GM23338 (cell line): ENCODE measurements around the gene SASS6. TPM values are rescaled to one million over a fixed set of nuclear protein-coding genes. Genes with fewer than 3 reads are reported as not detected.

Experiments
- ATAC-seq: fragments of 200-7000 bp; cut with Tn5 transposase; 3 replicates; pipeline ENCODE4 v1.9.1; 2020
- DNase-seq: peaks from one replicate; pipeline ENCODE4 v3.0.0-alpha.2; 2015; ENCODE audit warnings: low spot score
- H2AFZ ChIP-seq: fragments of 200-600 bp; sonication (generic); 2 replicates; pipeline ENCODE4 v1.8.0; 2016; ENCODE audit warnings: antibody characterized with exemption, mild to moderate bottlenecking, moderate library complexity
- H3F3A ChIP-seq: fragments of 200-600 bp; sonication (generic); replicated peaks from 2 replicates; pipeline ENCODE4 v1.8.0; 2017; ENCODE audit warnings: antibody characterized with exemption, mixed run types, low read depth
- H3K27ac ChIP-seq: fragments of 200-600 bp; sonication (generic); 2 replicates; pipeline ENCODE4 v1.6.1; 2016; ENCODE audit warnings: low read depth
- H3K27me3 ChIP-seq: fragments of 200-600 bp; sonication (generic); 2 replicates; pipeline ENCODE4 v1.8.0; 2016; ENCODE audit warnings: mild to moderate bottlenecking, mixed run types, moderate library complexity; ENCODE audit not compliant: insufficient read depth
- H3K36me3 ChIP-seq: fragments of 200-600 bp; sonication (generic); 2 replicates; pipeline ENCODE4 v1.8.0; 2016; ENCODE audit warnings: mild to moderate bottlenecking; ENCODE audit not compliant: insufficient read depth
- H3K4me1 ChIP-seq: fragments of 200-600 bp; sonication (generic); 2 replicates; pipeline ENCODE4 v1.8.0; 2016; ENCODE audit warnings: mild to moderate bottlenecking, moderate library complexity; ENCODE audit not compliant: insufficient read depth
- H3K4me2 ChIP-seq: fragments of 200-600 bp; sonication (generic); 2 replicates; pipeline ENCODE4 v1.7.1; 2017; ENCODE audit warnings: mixed run types
- H3K4me3 ChIP-seq: fragments of 200-600 bp; sonication (generic); 2 replicates; pipeline ENCODE4 v1.6.1; 2016; ENCODE audit warnings: mixed run types
- H3K79me2 ChIP-seq: fragments of 200-600 bp; sonication (generic); replicated peaks from 2 replicates; pipeline ENCODE4 v1.8.0; 2017; ENCODE audit warnings: mild to moderate bottlenecking; ENCODE audit not compliant: insufficient read depth
- H3K9me2 ChIP-seq: fragments of 200-600 bp; sonication (generic); 2 replicates; pipeline ENCODE4 v1.8.0; 2017; ENCODE audit not compliant: insufficient read depth
- H4K20me1 ChIP-seq: fragments of 200-600 bp; sonication (generic); replicated peaks from 2 replicates; pipeline ENCODE4 v1.8.0; 2017; ENCODE audit warnings: mild to moderate bottlenecking; ENCODE audit not compliant: insufficient read depth
- H3K27ac Mint-ChIP-seq: 2 replicates; pipeline ENCODE4 v1.8.0; 2020; ENCODE audit warnings: inconsistent platforms, mild to moderate bottlenecking, moderate library complexity, mixed read lengths
- H3K27me3 Mint-ChIP-seq: 3 replicates; pipeline ENCODE4 v1.8.0; 2022; ENCODE audit warnings: low read depth, mild to moderate bottlenecking, moderate library complexity, mixed read lengths, inconsistent platforms; ENCODE audit not compliant: insufficient read depth, poor library complexity
- H3K36me3 Mint-ChIP-seq: 3 replicates; pipeline ENCODE4 v1.8.0; 2021; ENCODE audit warnings: low read depth, mild to moderate bottlenecking, inconsistent platforms, moderate library complexity, mixed read lengths
- H3K4me1 Mint-ChIP-seq: 3 replicates; pipeline ENCODE4 v1.8.0; 2020; ENCODE audit warnings: mild to moderate bottlenecking, inconsistent platforms, mixed read lengths
- H3K4me3 Mint-ChIP-seq: 3 replicates; pipeline ENCODE4 v1.8.0; 2021; ENCODE audit warnings: moderate library complexity, mild to moderate bottlenecking, inconsistent platforms, mixed read lengths
- H3K9me3 Mint-ChIP-seq: 3 replicates; pipeline ENCODE4 v1.8.0; 2020; ENCODE audit warnings: moderate library complexity, mild to moderate bottlenecking, inconsistent platforms, mixed read lengths
- CREB1 ChIP-seq: fragments of 250-450 bp; sonication (Bioruptor Pico); IDR thresholded peaks from 2 replicates; pipeline ENCODE4 v1.5.0; 2020; ENCODE audit warnings: low read depth, mild to moderate bottlenecking, moderate library complexity
- CTCF ChIP-seq, 2 experiments: fragments of 200-600 bp in 1 of 2; sonication (generic) in 1 of 2; conservative IDR thresholded peaks; 2 replicates each; pipeline versions ENCODE4 v1.5.1 to v1.6.1; 2016 to 2017; ENCODE audit warnings: antibody characterized with exemption in 2 of 2, low read depth in 2 of 2, mild to moderate bottlenecking in 2 of 2, moderate library complexity in 1 of 2
- ETS1 ChIP-seq: IDR thresholded peaks from 2 replicates; pipeline ENCODE4 v1.6.1; 2016; ENCODE audit warnings: antibody characterized with exemption
- EZH2 ChIP-seq: fragments of 200-600 bp; sonication (generic); IDR thresholded peaks from one replicate; pipeline ENCODE4 v1.8.0; 2017; ENCODE audit warnings: antibody characterized with exemption, mild to moderate bottlenecking, low read depth; ENCODE audit not compliant: unreplicated experiment
- JUNB ChIP-seq: IDR thresholded peaks from one replicate; pipeline ENCODE4 v1.6.1; 2016; ENCODE audit warnings: antibody characterized with exemption; ENCODE audit not compliant: unreplicated experiment
- NANOG ChIP-seq: IDR thresholded peaks from 2 replicates; pipeline ENCODE4 v1.6.1; 2016; ENCODE audit warnings: antibody characterized with exemption, borderline replicate concordance
- POLR2AphosphoS5 ChIP-seq: IDR thresholded peaks from 2 replicates; pipeline ENCODE4 v1.6.1; 2016; ENCODE audit warnings: antibody characterized with exemption, low read depth
- STAT1 ChIP-seq: IDR thresholded peaks from one replicate; pipeline ENCODE4 v1.6.1; 2016; ENCODE audit warnings: antibody characterized with exemption; ENCODE audit not compliant: unreplicated experiment
- ZNF331 ChIP-seq: fragments of 250-450 bp; sonication (Bioruptor Pico); IDR thresholded peaks from 2 replicates; pipeline ENCODE4 v1.5.0; 2020; ENCODE audit warnings: low read depth, mild to moderate bottlenecking, moderate library complexity
- polyA plus RNA-seq: library from polyadenylated mRNA; unstranded; fragments of >200 nt; fragmentation: Nextera tagmentation; extraction: Ambion mirVana; gene quantifications from 2 replicates; pipeline ENCODE4 v1.2.1, GENCODE V29; 2016
- total RNA-seq: library from RNA; depleted of rRNA; stranded (reverse); fragments of >200 nt; shearing (Covaris generic); gene quantifications from 2 replicates; pipeline ENCODE4 v1.2.3, GENCODE V29; 2014
- TF ChIP-seq, protein P1 (sequence below): fragments of 250-450 bp; sonication (Bioruptor Pico); IDR thresholded peaks from 2 replicates; pipeline ENCODE4 v1.5.0; 2020; ENCODE audit warnings: mild to moderate bottlenecking, moderate library complexity

The SASS6 gene
- total and polyA plus RNA-seq, 2 experiments from 2014 or later, result 17.0 to 21.1 TPM

DNA sequence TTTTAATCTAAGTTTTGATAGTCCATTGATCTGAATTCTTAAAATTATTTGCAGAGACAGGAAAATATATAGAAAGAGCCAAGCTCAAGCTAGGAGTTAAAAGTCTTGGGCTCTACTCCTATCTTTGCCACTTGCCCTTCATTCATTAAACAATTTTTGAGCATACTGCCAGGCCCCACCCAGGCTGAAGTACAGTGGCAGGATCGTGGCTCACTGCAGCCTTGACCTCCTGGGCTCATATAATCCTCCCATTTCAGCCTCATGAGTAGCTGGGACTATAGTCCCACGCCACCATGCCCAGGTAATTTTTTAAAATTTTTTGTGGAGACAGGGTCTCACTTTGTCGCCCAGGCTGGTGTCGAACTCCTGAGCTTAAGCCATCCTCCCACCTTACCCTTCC, 8.5 kb upstream of the SASS6 start:
- H3K4me3 ChIP-seq, result no peak overlapping the region
- DNase-seq, result no peak
- H3K27me3 ChIP-seq, result no peaks in the 10 kb centered on the region
- Mint-ChIP-seq H3K9me3 (no peaks in the 10 kb centered on the region), H3K27me3 (no peaks in the 10 kb centered on the region), H3K4me3 (no peak overlapping the region), H3K36me3 (peaks cover 36% of the 10 kb centered on the region), H3K4me1 (no peaks in the 10 kb centered on the region), H3K27ac (no peak overlapping the region)
- no peaks in the 10 kb centered on the region for H3K79me2 ChIP-seq
- TF ChIP-seq CTCF (conservative IDR thresholded peaks at IDR 0.05; ENCODE audit: low read depth in 2 of 2) (no peak), ETS1 (no peak), STAT1 (no peak), NANOG (no peak), JUNB (no peak), EZH2 (no peak), ZNF331 (CRISPR knock-in tag) (no peak), CREB1 (CRISPR knock-in tag) (no peak), POLR2AphosphoS5 (no peak)
- TF ChIP-seq, protein P1, sequence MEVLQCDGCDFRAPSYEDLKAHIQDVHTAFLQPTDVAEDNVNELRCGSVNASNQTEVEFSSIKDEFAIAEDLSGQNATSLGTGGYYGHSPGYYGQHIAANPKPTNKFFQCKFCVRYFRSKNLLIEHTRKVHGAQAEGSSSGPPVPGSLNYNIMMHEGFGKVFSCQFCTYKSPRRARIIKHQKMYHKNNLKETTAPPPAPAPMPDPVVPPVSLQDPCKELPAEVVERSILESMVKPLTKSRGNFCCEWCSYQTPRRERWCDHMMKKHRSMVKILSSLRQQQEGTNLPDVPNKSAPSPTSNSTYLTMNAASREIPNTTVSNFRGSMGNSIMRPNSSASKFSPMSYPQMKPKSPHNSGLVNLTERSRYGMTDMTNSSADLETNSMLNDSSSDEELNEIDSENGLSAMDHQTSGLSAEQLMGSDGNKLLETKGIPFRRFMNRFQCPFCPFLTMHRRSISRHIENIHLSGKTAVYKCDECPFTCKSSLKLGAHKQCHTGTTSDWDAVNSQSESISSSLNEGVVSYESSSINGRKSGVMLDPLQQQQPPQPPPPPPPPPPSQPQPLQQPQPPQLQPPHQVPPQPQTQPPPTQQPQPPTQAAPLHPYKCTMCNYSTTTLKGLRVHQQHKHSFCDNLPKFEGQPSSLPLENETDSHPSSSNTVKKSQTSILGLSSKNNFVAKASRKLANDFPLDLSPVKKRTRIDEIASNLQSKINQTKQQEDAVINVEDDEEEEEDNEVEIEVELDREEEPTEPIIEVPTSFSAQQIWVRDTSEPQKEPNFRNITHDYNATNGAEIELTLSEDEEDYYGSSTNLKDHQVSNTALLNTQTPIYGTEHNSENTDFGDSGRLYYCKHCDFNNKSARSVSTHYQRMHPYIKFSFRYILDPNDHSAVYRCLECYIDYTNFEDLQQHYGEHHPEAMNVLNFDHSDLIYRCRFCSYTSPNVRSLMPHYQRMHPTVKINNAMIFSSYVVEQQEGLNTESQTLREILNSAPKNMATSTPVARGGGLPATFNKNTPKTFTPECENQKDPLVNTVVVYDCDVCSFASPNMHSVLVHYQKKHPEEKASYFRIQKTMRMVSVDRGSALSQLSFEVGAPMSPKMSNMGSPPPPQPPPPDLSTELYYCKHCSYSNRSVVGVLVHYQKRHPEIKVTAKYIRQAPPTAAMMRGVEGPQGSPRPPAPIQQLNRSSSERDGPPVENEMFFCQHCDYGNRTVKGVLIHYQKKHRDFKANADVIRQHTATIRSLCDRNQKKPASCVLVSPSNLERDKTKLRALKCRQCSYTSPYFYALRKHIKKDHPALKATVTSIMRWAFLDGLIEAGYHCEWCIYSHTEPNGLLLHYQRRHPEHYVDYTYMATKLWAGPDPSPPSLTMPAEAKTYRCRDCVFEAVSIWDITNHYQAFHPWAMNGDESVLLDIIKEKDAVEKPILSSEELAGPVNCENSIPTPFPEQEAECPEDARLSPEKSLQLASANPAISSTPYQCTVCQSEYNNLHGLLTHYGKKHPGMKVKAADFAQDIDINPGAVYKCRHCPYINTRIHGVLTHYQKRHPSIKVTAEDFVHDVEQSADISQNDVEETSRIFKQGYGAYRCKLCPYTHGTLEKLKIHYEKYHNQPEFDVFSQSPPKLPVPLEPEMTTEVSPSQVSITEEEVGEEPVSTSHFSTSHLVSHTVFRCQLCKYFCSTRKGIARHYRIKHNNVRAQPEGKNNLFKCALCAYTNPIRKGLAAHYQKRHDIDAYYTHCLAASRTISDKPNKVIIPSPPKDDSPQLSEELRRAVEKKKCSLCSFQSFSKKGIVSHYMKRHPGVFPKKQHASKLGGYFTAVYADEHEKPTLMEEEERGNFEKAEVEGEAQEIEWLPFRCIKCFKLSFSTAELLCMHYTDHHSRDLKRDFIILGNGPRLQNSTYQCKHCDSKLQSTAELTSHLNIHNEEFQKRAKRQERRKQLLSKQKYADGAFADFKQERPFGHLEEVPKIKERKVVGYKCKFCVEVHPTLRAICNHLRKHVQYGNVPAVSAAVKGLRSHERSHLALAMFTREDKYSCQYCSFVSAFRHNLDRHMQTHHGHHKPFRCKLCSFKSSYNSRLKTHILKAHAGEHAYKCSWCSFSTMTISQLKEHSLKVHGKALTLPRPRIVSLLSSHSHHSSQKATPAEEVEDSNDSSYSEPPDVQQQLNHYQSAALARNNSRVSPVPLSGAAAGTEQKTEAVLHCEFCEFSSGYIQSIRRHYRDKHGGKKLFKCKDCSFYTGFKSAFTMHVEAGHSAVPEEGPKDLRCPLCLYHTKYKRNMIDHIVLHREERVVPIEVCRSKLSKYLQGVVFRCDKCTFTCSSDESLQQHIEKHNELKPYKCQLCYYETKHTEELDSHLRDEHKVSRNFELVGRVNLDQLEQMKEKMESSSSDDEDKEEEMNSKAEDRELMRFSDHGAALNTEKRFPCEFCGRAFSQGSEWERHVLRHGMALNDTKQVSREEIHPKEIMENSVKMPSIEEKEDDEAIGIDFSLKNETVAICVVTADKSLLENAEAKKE (CRISPR knock-in tag), result no peak
- H3F3A ChIP-seq, result no peaks in the 10 kb centered on the region
- H3K36me3 ChIP-seq, result peaks cover 55% of the 10 kb centered on the region
- H3K4me1 ChIP-seq, result no peaks in the 10 kb centered on the region
- no peak for ATAC-seq
- no peak overlapping the region for H3K4me2 ChIP-seq
- H3K27ac ChIP-seq, result no peak overlapping the region
- no peaks in the 10 kb centered on the region for H3K9me2 ChIP-seq
- no peak overlapping the region for H2AFZ ChIP-seq
- H4K20me1 ChIP-seq, result 0 out of 2 replicates have a peak, but pooled peaks cover 3% of the 10 kb centered on the region
